Ovary (tissue), 3 donors: Measurements from ENCODE around the gene TEN1.

Experiments used
- CTCF ChIP-seq, 3 donors: fragments of 450-650 bp in 2 of 3; fragments of 200-600 bp in 1 of 3; IDR thresholded peaks; one replicate each; pipeline versions ENCODE4 v1.5.1 to v1.8.0; 2016 to 2022; ENCODE audit warnings: antibody characterized with exemption in 3 of 3, mild to moderate bottlenecking in 1 of 3
- EP300 ChIP-seq: sonication (generic); formaldehyde crosslinking; IDR thresholded peaks from one replicate; pipeline ENCODE4 v1.6.1; 2017; ENCODE audit warnings: antibody characterized with exemption
- POLR2A ChIP-seq: fragments of 450-650 bp; IDR thresholded peaks from one replicate; pipeline ENCODE4 v1.6.1; 2017; ENCODE audit warnings: antibody characterized with exemption, mild to moderate bottlenecking, moderate library complexity
- donor health status: DM: no; HTN: no; CAD: no.

- TF ChIP-seq EP300 (no peak), CTCF (IDR thresholded peaks at IDR 0.05) (peak; percentile 23 to 35 (median 24)), POLR2A (no peak)
Measured at GRCh38 chr17:76000016-76000754, 21.1 kb downstream of the TEN1 start.
